Astrocyte of the spinal cord (primary cell): ENCODE measurements around the gene FLRT2.
A peak's percentile ranks its signal among the peaks of the same experiment; 100 is the strongest.

Experiments used
- DNase-seq: peaks from one replicate; pipeline ENCODE4 v3.0.0; 2011; ENCODE audit warnings: low read depth, low spot score
- H3K4me3 ChIP-seq: 2 replicates; pipeline ENCODE4 v1.5.1; 2011; ENCODE audit warnings: low read depth, mild to moderate bottlenecking, low read length, moderate library complexity
- CTCF ChIP-seq: IDR thresholded peaks from 2 replicates; pipeline ENCODE4 v1.5.1; 2012; ENCODE audit warnings: low read depth, mild to moderate bottlenecking, low read length, inconsistent platforms
- in situ Hi-C: cut with HindIII; loops from 2 replicates; pipeline ENCODE4 v1.10.0; 2017; ENCODE audit warnings: low sequenced_read_pairs

The FLRT2 gene

GRCh38 chr14:85519661-85520305, 10.2 kb upstream of the FLRT2 start:
- H3K4me3 ChIP-seq = no peak overlapping the region
- in situ Hi-C loops = no loop called here
- peak; percentile 22 for DNase-seq
- no peak for TF ChIP-seq CTCF

- TF ChIP-seq CTCF = no peak
- no peak overlapping the region for H3K4me3 ChIP-seq
- in situ Hi-C loops = no loop called here
- DNase-seq = no peak
These were observed 9.4 kb upstream of the FLRT2 start for GRCh38 chr14:85520581-85520980.

GRCh38 chr14:85523624-85524023, 6.3 kb upstream of the FLRT2 start:
- TF ChIP-seq CTCF = no peak
- no peak overlapping the region for H3K4me3 ChIP-seq
- in situ Hi-C loops = no loop called here
- no peak for DNase-seq

GRCh38 chr14:85527006-85527405, 2.9 kb upstream of the FLRT2 start:
- peak; percentile 51 for DNase-seq
- no peak overlapping the region for H3K4me3 ChIP-seq
- no peak for TF ChIP-seq CTCF
- in situ Hi-C loops = no loop called here

- TF ChIP-seq CTCF = no peak
- in situ Hi-C loops = no loop called here
- peak; percentile 48 for DNase-seq
- no peak overlapping the region for H3K4me3 ChIP-seq
These were observed 2.4 kb upstream of the FLRT2 start for GRCh38 chr14:85527445-85528035.

GRCh38 chr14:85528080-85528896, 1.7 kb upstream of the FLRT2 start:
- in situ Hi-C loops = no loop called here
- peak; percentile 66 for TF ChIP-seq CTCF
- H3K4me3 ChIP-seq = peak overlapping the region; percentile 65
- peak; percentile 93 for DNase-seq
